NB4 (cell line): ENCODE data around the gene WDR11.

ENCODE experiments used
- MYC ChIP-seq: IDR thresholded peaks from 2 replicates; pipeline ENCODE4 v1.6.1; 2011; ENCODE audit warnings: low read depth, low read length
- POLR2A ChIP-seq: IDR thresholded peaks from 2 replicates; pipeline ENCODE4 v1.6.1; 2011; ENCODE audit warnings: mild to moderate bottlenecking; ENCODE audit not compliant: insufficient read length; ENCODE audit errors: extremely low read depth
- TF ChIP-seq, protein P1 (sequence below): IDR thresholded peaks from one replicate; pipeline ENCODE4 v1.5.1; 2012; ENCODE audit warnings: low read depth, low read length
- TF ChIP-seq, protein P2 (sequence below): IDR thresholded peaks from 2 replicates; pipeline ENCODE4 v1.6.1; 2011; ENCODE audit warnings: low read depth, low read length

GRCh38 chr10:120945182-120945581, 94.0 kb downstream of the WDR11 start:
- TF ChIP-seq, protein P1, sequence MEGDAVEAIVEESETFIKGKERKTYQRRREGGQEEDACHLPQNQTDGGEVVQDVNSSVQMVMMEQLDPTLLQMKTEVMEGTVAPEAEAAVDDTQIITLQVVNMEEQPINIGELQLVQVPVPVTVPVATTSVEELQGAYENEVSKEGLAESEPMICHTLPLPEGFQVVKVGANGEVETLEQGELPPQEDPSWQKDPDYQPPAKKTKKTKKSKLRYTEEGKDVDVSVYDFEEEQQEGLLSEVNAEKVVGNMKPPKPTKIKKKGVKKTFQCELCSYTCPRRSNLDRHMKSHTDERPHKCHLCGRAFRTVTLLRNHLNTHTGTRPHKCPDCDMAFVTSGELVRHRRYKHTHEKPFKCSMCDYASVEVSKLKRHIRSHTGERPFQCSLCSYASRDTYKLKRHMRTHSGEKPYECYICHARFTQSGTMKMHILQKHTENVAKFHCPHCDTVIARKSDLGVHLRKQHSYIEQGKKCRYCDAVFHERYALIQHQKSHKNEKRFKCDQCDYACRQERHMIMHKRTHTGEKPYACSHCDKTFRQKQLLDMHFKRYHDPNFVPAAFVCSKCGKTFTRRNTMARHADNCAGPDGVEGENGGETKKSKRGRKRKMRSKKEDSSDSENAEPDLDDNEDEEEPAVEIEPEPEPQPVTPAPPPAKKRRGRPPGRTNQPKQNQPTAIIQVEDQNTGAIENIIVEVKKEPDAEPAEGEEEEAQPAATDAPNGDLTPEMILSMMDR: no peak
- TF ChIP-seq POLR2A (no peak), MYC (no peak)
- TF ChIP-seq, protein P2, sequence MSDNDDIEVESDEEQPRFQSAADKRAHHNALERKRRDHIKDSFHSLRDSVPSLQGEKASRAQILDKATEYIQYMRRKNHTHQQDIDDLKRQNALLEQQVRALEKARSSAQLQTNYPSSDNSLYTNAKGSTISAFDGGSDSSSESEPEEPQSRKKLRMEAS: no peak
